Activated CD4-positive, CD25-positive, alpha-beta regulatory T cell treated with anti-CD3 and anti-CD28 coated beads, Interleukin-2, amount 50 U/mL, for 16 hours (primary cell): ENCODE measurements around the gene SCIN.
"Not testable (repeated sequence)": the region's sequence is repeated elsewhere in the genome, so short reads cannot be mapped to it uniquely, and the experiment has no call there.

Experiments used
- DNase-seq: peaks from one replicate; pipeline ENCODE4 v3.0.0-alpha.2; 2020; ENCODE audit warnings: low read depth, low spot score

Gene SCIN

GRCh38 chr7:12570534-12571461 is at the start of gene SCIN:
TSS of gene SCIN (plus strand) at chr7:12570720. CDS start at chr7:12570787, 67 bp downstream.
- no peak for DNase-seq

GRCh38 chr7:12524794-12525386 is 45.6 kb upstream of the SCIN start:
- DNase-seq, result no peak

DNA sequence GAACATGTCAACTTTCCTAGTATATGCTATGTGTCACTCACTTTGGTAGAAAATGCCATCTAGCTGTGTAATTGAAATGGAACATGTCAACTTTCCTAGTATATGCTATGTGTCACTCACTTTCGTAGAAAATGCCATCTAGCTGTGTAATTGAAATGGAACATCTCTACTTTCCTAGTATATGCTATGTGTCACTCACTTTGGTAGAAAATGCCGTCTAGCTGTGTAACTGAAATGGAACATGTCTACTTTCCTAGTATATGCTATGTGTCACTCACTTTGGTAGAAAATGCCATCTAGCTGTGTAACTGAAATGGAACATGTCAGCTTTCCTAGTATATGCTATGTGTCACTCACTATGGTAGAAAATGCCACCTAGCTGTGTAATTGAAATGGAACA is 43.8 kb upstream of the SCIN start:
- not testable (repeated sequence) for DNase-seq

GRCh38 chr7:12527670-12528069 is 42.9 kb upstream of the SCIN start:
- not testable (repeated sequence) for DNase-seq

- DNase-seq, result no peak
These were observed 40.4 kb upstream of the SCIN start for GRCh38 chr7:12529971-12530710.

DNA sequence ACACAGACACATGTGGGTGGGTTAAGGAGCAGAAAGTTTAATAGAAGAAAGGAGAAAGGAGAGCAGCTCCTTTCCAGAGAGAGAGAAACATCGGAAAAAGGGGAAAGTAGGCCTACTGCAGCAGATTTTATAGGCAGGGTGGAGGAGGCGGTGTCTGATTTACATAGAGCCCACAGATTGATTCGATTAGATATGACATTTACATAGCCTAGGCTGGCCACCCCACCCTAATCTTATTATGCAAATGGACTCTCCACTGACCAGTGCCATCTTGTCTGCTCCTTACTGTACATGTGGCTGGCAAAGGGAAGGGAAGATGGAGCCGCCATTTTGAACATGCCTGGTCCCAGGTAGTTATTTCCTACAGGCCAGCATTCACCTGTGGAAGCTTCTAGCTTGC is 38.7 kb upstream of the SCIN start:
- DNase-seq, result no peak

GRCh38 chr7:12534046-12534445 is 36.5 kb upstream of the SCIN start:
- DNase-seq, result no peak

DNA sequence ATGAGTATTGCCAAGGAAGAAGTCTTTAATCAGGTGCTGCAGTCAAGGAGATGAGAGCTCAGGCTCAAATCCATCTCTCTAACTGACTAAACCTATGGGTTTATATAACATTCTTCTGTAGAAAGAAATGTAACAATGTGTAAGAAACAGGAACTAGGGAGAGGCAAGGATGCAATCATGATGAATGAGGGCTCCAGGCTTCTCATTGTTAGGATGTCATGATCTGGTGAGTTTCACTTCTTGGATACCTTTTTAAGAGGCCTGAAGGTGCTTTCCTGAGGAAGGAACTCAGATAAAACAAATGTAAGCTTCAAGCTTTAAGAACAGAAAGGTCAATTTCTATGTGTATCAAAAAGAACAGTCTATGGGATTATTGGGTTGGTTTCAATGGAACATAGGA is 30.8 kb upstream of the SCIN start:
- no peak for DNase-seq

GRCh38 chr7:12540850-12541249 is 29.7 kb upstream of the SCIN start:
- DNase-seq, result no peak

DNA sequence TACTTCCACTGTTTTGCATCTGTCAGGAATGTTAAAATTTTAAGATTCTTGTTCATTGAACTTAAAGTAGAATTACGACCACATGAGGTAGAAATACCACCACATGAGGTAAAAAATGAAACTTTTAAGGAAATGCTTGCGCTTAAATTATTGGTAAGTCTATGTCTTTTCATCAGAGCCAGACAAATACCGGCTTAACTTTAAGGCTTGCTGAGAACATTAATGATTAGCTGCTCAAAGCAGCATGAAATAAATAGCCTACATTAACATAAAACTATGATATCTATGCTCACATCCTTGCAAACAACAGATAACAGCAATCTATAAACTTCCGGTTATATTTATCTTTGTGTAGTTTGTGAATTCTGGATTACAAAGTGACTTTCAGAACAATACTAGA is 26.9 kb upstream of the SCIN start:
- no peak for DNase-seq

DNA sequence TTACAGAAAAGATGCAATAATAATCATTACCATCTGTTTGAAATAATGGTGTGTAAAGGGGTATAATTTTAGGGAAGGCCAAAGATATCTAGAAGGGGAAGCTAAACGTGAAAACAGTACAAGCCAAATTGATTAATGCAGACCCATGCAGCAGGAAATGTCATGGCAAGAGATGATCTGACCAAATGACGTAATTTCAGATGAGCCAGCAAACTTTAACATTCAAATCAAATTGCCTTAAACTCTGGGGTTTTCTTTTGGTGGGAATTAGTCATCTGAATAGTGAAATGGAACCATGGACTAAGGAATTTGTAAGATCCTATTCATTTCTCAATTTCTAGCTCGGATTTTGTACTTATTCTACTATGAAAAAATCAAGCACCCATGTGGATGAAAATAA is 21.4 kb upstream of the SCIN start:
- DNase-seq, result no peak

DNA sequence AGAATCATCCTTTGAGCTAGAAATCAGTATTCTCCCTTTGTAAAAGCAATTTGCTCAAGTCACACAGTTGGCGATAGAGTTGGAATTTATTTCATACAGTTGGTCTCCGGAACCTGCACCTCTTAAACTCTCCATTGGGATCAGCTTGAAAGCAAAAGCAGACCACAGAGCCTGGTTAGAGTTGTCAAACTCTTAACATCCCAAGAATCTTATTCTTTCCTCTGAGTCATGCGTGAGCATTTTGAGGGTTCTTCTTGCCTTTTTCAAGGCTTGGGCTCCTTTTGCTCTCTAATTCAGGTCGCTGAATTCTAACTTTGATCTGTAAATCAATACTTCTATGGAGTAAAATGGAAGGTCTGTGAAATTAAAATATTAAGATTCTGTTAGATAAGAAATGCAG is 19.6 kb upstream of the SCIN start:
- no peak for DNase-seq

GRCh38 chr7:12552876-12553275 is 17.6 kb upstream of the SCIN start:
- DNase-seq, result no peak

DNA sequence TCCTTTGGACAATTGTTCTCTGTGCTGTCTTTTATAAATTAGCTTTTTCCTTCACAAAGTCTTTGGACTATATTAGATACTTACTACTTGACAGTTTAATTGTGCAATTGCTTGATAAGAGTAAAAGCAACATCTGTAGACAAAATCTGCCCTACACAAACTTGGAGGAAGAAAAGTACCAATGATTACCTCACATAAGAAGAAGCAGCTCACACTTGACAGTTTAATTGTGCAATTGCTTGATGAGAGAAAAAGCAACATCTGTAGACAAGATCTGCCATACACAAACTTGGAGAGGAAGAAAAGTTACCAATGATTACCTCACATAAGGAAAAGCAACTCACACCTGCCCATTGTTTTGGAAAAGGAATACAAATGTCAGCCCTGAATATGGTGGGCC is 17.1 kb upstream of the SCIN start:
- no peak for DNase-seq

DNA sequence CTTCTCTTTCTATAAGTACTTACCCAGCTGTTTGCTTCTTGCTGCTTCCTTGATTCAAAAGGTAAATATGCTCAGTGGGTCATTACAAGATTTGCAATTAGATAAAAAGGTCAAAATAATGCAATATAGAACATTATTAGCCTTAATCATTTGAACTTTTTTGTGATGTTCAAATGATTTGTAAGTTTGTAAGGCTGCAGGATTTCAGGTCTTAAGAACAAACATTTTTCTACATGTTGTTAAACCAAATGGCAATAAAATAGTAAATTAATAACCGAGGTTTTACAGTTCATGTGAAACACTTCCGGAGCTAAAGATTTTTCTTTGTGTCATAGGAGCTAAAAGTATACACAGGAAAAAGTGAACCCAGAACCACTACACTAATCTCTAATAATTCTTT is 16.2 kb upstream of the SCIN start:
- no peak for DNase-seq

GRCh38 chr7:12554872-12555271 is 15.6 kb upstream of the SCIN start:
- no peak for DNase-seq

- not testable (repeated sequence) for DNase-seq
These were observed 14.8 kb upstream of the SCIN start for GRCh38 chr7:12555695-12556094.

DNA sequence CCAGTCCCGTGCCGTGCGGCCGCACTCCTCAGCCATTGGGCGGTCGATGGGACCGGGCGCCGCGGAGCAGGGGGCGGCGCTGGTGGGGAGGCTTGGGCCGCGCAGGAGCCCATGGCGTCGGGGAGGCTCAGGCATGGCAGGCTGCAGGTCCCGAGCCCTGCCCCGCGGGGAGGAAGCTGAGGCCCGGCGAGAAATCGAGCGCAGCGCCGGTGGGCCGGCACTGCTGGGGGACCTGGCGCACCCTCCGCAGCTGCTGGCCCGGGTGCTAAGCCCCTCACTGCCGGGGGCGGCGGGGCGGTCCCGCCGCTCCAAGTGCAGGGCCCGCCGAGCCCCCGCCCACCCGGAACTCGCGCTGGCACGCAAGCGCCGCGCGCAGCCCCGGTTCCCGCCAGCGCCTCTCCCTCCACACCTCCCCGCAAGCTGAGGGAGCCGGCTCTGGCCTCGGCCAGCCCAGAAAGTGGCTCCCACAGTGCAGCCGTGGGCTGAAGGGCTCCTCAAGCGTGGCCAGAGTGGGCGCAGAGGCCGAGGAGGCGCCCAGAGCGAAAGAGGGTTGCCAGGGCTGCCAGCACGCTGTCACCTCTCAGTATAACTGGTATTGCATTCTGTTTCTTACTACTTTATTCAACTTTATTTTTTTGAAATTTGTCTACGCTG is 14.3 kb upstream of the SCIN start:
- not testable (repeated sequence) for DNase-seq

- no peak for DNase-seq
These were observed 13.2 kb upstream of the SCIN start for GRCh38 chr7:12557282-12557681.

- no peak for DNase-seq
These were observed 5.3 kb upstream of the SCIN start for GRCh38 chr7:12564996-12565764.

- no peak for DNase-seq
These were observed 4.6 kb upstream of the SCIN start for GRCh38 chr7:12565873-12566272.
